Measurements from ENCODE around the gene SSBP3. TPM values are rescaled to one million over a fixed set of nuclear protein-coding genes. Genes with fewer than 3 reads are reported as not detected.
"Not testable (repeated sequence)": the region's sequence is repeated elsewhere in the genome, so short reads cannot be mapped to it uniquely, and the experiment has no call there.

SSBP3 gene
- total RNA-seq, 1 experiment from 2014 or later = 42.1 TPM

GRCh38 chr1:54448801-54449200, 42.6 kb upstream of the SSBP3 start:
- BruUV-seq (replicated peaks) = not testable (repeated sequence)

GRCh38 chr1:54447081-54447480, 40.9 kb upstream of the SSBP3 start:
- H3K36me3 ChIP-seq (ENCODE audit: control insufficient read depth, insufficient read depth, low read length); intact Hi-C loops (cut with micrococcal nuclease; ENCODE audit: unreplicated experiment); H3K4me3 Mint-ChIP-seq (ENCODE audit: unreplicated experiment); H3K4me3 ChIP-seq (ENCODE audit: low read depth, low read length); POLR2A ChIA-PET; BruUV-seq (replicated peaks); H3K9me3 ChIP-seq; H3K4me1 ChIP-seq; H3K27me3 Mint-ChIP-seq (ENCODE audit: insufficient read depth, unreplicated experiment); H3K27ac Mint-ChIP-seq (ENCODE audit: unreplicated experiment); H3K27me3 ChIP-seq (replicated peaks; ENCODE audit: control insufficient read depth, insufficient read depth, low read length); CTCF ChIA-PET; H3K36me3 Mint-ChIP-seq (ENCODE audit: insufficient read depth, unreplicated experiment); H3K4me1 Mint-ChIP-seq (ENCODE audit: low read depth, unreplicated experiment); DNase-seq; H3K9me3 Mint-ChIP-seq (ENCODE audit: unreplicated experiment): not testable (repeated sequence)

More at GRCh38 chr1:54448801-54449200, 42.6 kb upstream of the SSBP3 start:
- H3K36me3 Mint-ChIP-seq (ENCODE audit: insufficient read depth, unreplicated experiment); DNase-seq; H3K9me3 ChIP-seq; H3K27me3 Mint-ChIP-seq (ENCODE audit: insufficient read depth, unreplicated experiment); H3K4me3 ChIP-seq (ENCODE audit: low read depth, low read length); H3K4me1 ChIP-seq; H3K27me3 ChIP-seq (replicated peaks; ENCODE audit: control insufficient read depth, insufficient read depth, low read length); POLR2A ChIA-PET; intact Hi-C loops (cut with micrococcal nuclease; ENCODE audit: unreplicated experiment); H3K36me3 ChIP-seq (ENCODE audit: control insufficient read depth, insufficient read depth, low read length); H3K27ac Mint-ChIP-seq (ENCODE audit: unreplicated experiment); CTCF ChIA-PET; H3K9me3 Mint-ChIP-seq (ENCODE audit: unreplicated experiment); H3K4me3 Mint-ChIP-seq (ENCODE audit: unreplicated experiment); H3K4me1 Mint-ChIP-seq (ENCODE audit: low read depth, unreplicated experiment): not testable (repeated sequence)

DNA sequence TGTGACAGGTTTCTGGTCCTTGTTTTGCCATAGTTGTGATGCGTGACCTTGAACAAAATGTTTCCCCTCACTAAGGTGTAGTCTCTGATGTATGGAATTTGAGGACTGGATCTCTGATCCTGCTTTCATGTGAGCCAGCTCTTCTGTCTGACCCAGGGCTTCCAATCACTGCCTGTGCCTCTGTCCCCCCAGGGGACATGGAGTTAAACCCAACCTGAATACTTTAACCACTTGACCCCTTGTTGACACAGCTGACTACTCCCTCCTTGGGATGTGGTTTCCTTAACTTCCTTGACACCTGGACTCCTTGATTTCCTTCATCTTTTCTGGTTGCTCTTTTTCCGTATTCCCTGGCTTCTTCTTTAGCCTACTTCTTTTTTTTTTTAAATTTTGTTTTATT, 36.0 kb upstream of the SSBP3 start:
- Histone ChIP-seq H3K4me3 (ENCODE audit: low read depth, low read length) (no peak overlapping the region), H3K27me3 (replicated peaks; ENCODE audit: control insufficient read depth, insufficient read depth, low read length) (no peaks in the 10 kb centered on the region), H3K9me3 (no peaks in the 10 kb centered on the region), H3K36me3 (ENCODE audit: control insufficient read depth, insufficient read depth, low read length) (no peaks in the 10 kb centered on the region), H3K4me1 (no peaks in the 10 kb centered on the region)
- no peaks in the 10 kb centered on the region for H3K4me1 Mint-ChIP-seq (ENCODE audit: low read depth, unreplicated experiment)
- DNase-seq = no peak
- no TSS peak for BruUV-seq (replicated peaks)
- no peaks in the 10 kb centered on the region for H3K27me3 Mint-ChIP-seq (ENCODE audit: insufficient read depth, unreplicated experiment)
- TF ChIP-seq CTCF (IDR thresholded peaks at IDR 0.05; ENCODE audit: insufficient read depth in 1 of 2, low read depth in 1 of 2, low read length in 1 of 2, severe bottlenecking in 1 of 2, unreplicated experiment in 1 of 2) = no peak
- CTCF ChIA-PET = no interaction called here
- no peak overlapping the region for H3K27ac Mint-ChIP-seq (ENCODE audit: unreplicated experiment)
- POLR2A ChIA-PET = no interaction called here
- no peak overlapping the region for H3K4me3 Mint-ChIP-seq (ENCODE audit: unreplicated experiment)
- H3K36me3 Mint-ChIP-seq (ENCODE audit: insufficient read depth, unreplicated experiment) = no peaks in the 10 kb centered on the region
- intact Hi-C loops (cut with micrococcal nuclease; ENCODE audit: unreplicated experiment) = no loop called here
- no peaks in the 10 kb centered on the region for H3K9me3 Mint-ChIP-seq (ENCODE audit: unreplicated experiment)

GRCh38 chr1:54439550-54440223, 33.5 kb upstream of the SSBP3 start:
- no peak for TF ChIP-seq CTCF (IDR thresholded peaks at IDR 0.05; ENCODE audit: insufficient read depth in 1 of 2, low read depth in 1 of 2, low read length in 1 of 2, severe bottlenecking in 1 of 2, unreplicated experiment in 1 of 2)
- Histone ChIP-seq H3K9me3 (no peaks in the 10 kb centered on the region), H3K4me3 (ENCODE audit: low read depth, low read length) (no peak overlapping the region), H3K27me3 (replicated peaks; ENCODE audit: control insufficient read depth, insufficient read depth, low read length) (no peaks in the 10 kb centered on the region), H3K36me3 (ENCODE audit: control insufficient read depth, insufficient read depth, low read length) (no peaks in the 10 kb centered on the region), H3K4me1 (no peaks in the 10 kb centered on the region)
- no peaks in the 10 kb centered on the region for H3K36me3 Mint-ChIP-seq (ENCODE audit: insufficient read depth, unreplicated experiment)
- no peaks in the 10 kb centered on the region for H3K27me3 Mint-ChIP-seq (ENCODE audit: insufficient read depth, unreplicated experiment)
- ChIA-PET POLR2A (no interaction called here), CTCF (no interaction called here)
- no peak for DNase-seq
- H3K9me3 Mint-ChIP-seq (ENCODE audit: unreplicated experiment) = no peaks in the 10 kb centered on the region
- intact Hi-C loops (cut with micrococcal nuclease; ENCODE audit: unreplicated experiment) = no loop called here
- no peak overlapping the region for H3K4me3 Mint-ChIP-seq (ENCODE audit: unreplicated experiment)
- H3K27ac Mint-ChIP-seq (ENCODE audit: unreplicated experiment) = no peak overlapping the region
- BruUV-seq (replicated peaks) = no TSS peak
- H3K4me1 Mint-ChIP-seq (ENCODE audit: low read depth, unreplicated experiment) = no peaks in the 10 kb centered on the region
